Measurements from ENCODE around the gene CIART.

DNA sequence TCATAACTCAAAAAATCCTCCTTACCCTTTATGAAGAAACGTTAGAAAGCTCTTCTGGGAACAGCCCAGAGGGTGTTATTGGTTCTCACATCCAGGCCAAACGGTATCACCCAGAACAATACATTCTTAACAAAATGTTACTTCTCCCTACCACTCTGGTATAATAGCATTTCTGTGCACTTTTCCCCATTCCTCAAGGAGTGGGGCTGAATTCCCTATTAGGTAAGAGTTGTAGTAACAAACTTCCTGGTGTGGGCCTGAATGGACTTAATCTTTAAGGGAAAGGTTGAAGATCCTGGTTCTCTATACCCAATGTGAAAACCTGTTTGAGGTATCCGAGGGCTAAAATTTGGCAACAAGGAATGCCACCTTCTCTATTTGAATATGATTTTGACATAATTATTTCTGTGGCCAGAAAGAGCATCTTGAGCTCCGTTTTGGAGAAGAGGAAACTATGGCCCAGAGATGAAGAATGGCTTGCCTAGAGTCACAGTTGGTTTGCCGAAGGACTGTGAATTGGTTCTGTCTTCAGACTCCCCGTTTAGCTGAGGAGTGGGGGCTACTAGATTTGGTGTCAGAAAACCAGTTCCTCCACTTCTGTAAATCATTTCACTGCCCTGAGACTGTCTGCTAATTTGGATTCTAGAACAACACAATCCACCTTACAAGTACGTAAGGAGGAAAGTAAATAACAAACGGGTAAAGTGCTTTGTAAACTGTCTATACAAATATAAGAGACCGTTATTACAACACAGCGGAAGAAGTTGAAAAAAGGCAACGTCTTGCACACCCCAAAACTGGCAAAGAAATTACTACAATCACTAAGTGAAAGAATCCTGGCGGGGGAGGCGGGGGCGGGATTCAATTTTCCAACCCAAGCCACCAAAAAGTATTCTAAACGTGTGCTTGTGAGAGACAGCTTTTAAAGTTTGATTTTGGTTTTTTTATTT, 48.7 kb upstream of the CIART start:
- no peak for TF ChIP-seq POLR2AphosphoS5 (IDR thresholded peaks at IDR 0.05)
- TF ChIP-seq, protein P1, sequence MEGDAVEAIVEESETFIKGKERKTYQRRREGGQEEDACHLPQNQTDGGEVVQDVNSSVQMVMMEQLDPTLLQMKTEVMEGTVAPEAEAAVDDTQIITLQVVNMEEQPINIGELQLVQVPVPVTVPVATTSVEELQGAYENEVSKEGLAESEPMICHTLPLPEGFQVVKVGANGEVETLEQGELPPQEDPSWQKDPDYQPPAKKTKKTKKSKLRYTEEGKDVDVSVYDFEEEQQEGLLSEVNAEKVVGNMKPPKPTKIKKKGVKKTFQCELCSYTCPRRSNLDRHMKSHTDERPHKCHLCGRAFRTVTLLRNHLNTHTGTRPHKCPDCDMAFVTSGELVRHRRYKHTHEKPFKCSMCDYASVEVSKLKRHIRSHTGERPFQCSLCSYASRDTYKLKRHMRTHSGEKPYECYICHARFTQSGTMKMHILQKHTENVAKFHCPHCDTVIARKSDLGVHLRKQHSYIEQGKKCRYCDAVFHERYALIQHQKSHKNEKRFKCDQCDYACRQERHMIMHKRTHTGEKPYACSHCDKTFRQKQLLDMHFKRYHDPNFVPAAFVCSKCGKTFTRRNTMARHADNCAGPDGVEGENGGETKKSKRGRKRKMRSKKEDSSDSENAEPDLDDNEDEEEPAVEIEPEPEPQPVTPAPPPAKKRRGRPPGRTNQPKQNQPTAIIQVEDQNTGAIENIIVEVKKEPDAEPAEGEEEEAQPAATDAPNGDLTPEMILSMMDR (IDR thresholded peaks at IDR 0.05): no peak
- TF ChIP-seq POLR2A (IDR thresholded peaks at IDR 0.05): no peak
